H1 (cell line): ENCODE data around the gene STK32C. TPM values are rescaled to one million over a fixed set of nuclear protein-coding genes. Genes with fewer than 3 reads are reported as not detected.

Source experiments
- polyA plus RNA-seq, 7 experiments: library from polyadenylated mRNA; depleted of rRNA in 3 of 7; stranded (reverse) in 5 of 7; unstranded in 2 of 7; fragments of >200 nt in 5 of 7; fragments of 200-250 nt in 2 of 7; gene quantifications; 1 replicate in 5 of 7; 2 replicates in 1 of 7; 4 replicates in 1 of 7; pipeline versions ENCODE4 v1.2.1 to v1.2.3, GENCODE V29; 2011 to 2013; ENCODE audit warnings: missing spikeins in 2 of 7, mixed read lengths in 2 of 7
- total RNA-seq: library from RNA; stranded (reverse); fragmentation: NEBNext Ultra II Directional; extraction: Animal tissue kit (Norgen Biotek cat#: 25700); gene quantifications from 2 replicates; pipeline ENCODE4 v1.2.1, GENCODE V29; 2021
- TF ChIP-seq, protein P1 (sequence below): fragments of 300-600 bp; sonication (generic); IDR thresholded peaks from 2 replicates; pipeline ENCODE4 v1.7.1; 2012; ENCODE audit warnings: low read length, moderate library complexity, mild to moderate bottlenecking, inconsistent platforms; ENCODE audit not compliant: insufficient replicate concordance

Gene STK32C
- total and polyA plus RNA-seq, 2 of the 8 experiments (the other 6 are each of a cell fraction or from before 2014, with no cell fraction given) = 10.6 to 15.6 TPM

DNA sequence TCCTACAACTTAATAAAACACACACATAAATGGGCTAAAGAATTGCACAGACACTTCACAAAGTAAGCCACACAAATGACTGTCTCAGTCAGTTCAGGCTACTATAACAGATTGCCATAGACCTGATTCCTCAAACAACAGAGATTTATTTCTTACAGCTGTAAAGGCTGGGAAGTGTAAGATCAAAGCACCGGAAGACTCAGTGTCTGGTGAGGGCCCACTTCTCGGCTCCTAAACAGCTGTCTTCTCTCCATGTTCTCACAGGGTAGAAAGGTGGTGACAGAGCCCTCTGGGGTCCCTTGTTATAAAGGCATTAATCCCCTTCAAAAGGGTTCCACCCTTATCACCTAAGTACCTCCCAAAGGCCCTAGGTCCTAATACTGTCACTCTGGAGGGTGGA lies 18.3 kb downstream of the STK32C start (continued):
- TF ChIP-seq, protein P1, sequence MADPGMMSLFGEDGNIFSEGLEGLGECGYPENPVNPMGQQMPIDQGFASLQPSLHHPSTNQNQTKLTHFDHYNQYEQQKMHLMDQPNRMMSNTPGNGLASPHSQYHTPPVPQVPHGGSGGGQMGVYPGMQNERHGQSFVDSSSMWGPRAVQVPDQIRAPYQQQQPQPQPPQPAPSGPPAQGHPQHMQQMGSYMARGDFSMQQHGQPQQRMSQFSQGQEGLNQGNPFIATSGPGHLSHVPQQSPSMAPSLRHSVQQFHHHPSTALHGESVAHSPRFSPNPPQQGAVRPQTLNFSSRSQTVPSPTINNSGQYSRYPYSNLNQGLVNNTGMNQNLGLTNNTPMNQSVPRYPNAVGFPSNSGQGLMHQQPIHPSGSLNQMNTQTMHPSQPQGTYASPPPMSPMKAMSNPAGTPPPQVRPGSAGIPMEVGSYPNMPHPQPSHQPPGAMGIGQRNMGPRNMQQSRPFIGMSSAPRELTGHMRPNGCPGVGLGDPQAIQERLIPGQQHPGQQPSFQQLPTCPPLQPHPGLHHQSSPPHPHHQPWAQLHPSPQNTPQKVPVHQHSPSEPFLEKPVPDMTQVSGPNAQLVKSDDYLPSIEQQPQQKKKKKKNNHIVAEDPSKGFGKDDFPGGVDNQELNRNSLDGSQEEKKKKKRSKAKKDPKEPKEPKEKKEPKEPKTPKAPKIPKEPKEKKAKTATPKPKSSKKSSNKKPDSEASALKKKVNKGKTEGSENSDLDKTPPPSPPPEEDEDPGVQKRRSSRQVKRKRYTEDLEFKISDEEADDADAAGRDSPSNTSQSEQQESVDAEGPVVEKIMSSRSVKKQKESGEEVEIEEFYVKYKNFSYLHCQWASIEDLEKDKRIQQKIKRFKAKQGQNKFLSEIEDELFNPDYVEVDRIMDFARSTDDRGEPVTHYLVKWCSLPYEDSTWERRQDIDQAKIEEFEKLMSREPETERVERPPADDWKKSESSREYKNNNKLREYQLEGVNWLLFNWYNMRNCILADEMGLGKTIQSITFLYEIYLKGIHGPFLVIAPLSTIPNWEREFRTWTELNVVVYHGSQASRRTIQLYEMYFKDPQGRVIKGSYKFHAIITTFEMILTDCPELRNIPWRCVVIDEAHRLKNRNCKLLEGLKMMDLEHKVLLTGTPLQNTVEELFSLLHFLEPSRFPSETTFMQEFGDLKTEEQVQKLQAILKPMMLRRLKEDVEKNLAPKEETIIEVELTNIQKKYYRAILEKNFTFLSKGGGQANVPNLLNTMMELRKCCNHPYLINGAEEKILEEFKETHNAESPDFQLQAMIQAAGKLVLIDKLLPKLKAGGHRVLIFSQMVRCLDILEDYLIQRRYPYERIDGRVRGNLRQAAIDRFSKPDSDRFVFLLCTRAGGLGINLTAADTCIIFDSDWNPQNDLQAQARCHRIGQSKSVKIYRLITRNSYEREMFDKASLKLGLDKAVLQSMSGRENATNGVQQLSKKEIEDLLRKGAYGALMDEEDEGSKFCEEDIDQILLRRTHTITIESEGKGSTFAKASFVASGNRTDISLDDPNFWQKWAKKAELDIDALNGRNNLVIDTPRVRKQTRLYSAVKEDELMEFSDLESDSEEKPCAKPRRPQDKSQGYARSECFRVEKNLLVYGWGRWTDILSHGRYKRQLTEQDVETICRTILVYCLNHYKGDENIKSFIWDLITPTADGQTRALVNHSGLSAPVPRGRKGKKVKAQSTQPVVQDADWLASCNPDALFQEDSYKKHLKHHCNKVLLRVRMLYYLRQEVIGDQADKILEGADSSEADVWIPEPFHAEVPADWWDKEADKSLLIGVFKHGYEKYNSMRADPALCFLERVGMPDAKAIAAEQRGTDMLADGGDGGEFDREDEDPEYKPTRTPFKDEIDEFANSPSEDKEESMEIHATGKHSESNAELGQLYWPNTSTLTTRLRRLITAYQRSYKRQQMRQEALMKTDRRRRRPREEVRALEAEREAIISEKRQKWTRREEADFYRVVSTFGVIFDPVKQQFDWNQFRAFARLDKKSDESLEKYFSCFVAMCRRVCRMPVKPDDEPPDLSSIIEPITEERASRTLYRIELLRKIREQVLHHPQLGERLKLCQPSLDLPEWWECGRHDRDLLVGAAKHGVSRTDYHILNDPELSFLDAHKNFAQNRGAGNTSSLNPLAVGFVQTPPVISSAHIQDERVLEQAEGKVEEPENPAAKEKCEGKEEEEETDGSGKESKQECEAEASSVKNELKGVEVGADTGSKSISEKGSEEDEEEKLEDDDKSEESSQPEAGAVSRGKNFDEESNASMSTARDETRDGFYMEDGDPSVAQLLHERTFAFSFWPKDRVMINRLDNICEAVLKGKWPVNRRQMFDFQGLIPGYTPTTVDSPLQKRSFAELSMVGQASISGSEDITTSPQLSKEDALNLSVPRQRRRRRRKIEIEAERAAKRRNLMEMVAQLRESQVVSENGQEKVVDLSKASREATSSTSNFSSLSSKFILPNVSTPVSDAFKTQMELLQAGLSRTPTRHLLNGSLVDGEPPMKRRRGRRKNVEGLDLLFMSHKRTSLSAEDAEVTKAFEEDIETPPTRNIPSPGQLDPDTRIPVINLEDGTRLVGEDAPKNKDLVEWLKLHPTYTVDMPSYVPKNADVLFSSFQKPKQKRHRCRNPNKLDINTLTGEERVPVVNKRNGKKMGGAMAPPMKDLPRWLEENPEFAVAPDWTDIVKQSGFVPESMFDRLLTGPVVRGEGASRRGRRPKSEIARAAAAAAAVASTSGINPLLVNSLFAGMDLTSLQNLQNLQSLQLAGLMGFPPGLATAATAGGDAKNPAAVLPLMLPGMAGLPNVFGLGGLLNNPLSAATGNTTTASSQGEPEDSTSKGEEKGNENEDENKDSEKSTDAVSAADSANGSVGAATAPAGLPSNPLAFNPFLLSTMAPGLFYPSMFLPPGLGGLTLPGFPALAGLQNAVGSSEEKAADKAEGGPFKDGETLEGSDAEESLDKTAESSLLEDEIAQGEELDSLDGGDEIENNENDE = no peak
